ENCODE measurements around the gene DYRK1B. TPM values are rescaled to one million over a fixed set of nuclear protein-coding genes. Genes with fewer than 3 reads are reported as not detected.
"Not testable (repeated sequence)": the region's sequence is repeated elsewhere in the genome, so short reads cannot be mapped to it uniquely, and the experiment has no call there.

DYRK1B gene
- total RNA-seq (10 to 100 TPM in 1 of 6 donors, 1 to 10 TPM in 5; 6.2 to 14.1 (median 7.5) TPM), polyA plus RNA-seq (10 to 100 TPM; 12.8 to 20.6 TPM)

DNA sequence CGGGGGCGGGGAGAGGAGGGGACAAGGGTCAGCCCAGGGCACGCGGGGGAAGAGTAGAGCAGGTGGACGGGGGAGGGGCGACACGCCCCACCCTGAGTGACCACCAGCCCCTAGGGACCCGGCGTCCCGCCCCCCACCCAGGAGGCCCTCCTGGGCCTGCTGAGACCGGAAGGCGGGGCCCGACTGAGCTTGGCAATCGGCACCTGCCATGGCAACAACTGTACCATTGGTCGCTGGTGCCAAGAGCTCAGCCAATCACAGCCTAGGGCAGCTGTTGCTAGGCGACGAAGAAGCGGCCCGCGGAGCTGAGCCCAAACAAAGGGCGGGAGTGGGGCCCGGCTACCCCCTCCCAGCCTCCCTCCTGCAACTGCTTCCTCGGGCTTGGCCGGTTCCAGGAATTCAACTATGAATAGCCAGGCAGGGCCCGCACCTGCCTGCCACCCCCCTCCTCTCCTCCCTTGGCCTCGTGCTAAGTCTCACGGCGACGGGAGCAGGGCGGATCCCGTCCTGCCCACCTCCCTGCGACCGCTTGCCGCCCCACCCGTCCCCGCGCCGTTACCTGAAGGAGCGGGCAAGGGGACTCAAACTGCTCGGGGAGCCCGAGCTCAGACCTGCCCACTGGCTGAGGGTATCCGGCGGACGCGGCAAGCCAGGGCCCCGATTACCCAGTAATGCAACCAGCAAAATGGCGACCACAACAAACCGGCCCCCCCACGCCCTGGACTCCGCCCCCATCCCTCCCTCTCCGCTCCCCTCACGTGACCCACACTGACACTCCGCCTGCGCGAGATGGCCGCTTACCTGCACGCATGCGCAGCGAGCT lies at the start of gene DYRK1B:
Gene DYRK1B, minus strand, starts transcription at position 699 of the 823 bp plus-strand sequence. CDS start 2,295 bp downstream, outside the sequence.
- FAIRE-seq (no peak), DNase-seq (peak; percentile 96 to 100 (median 98))
- H3K27ac ChIP-seq, result peak within 1 kb of the TSS; percentile 75 to 89 (median 81)

DNA sequence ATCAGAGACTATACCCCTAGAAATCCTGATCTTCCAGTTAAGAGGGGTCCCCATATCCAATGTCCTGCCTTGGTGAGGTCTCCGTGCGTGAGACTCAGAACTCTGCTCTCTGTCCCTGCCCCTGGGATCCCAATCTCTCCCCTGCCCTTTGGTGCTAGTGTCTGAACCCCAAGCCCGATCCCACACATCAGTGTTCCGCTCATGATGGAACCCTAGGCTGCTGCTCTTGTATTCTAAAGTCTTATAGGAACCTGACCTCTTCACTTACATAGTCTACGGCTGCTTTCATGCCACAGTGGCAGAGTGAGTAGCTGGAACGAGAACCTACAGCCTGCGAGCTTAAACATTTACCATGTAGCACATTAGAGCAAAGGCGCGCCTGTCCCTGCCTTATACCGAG lies 48.7 kb upstream of the DYRK1B start:
- FAIRE-seq; H3K4me1 ChIP-seq; H3K36me3 ChIP-seq; H3K27me3 ChIP-seq; H3K4me3 ChIP-seq; DNase-seq; ATAC-seq; intact Hi-C loops (cut with DNase I); H3K9me3 ChIP-seq; H3K27ac ChIP-seq: not testable (repeated sequence)
- WGBS, 2 donors, result 59 to 74% methylated on average over 5 to 6 of the region's 10 CpGs

More for the DNA sequence above, at the start of gene DYRK1B:
- TF ChIP-seq CTCF (IDR thresholded peaks at IDR 0.05), result no peak
- 1% methylated on average over 41 to 58 of the region's 59 CpGs for WGBS, 2 donors
- Histone ChIP-seq H3K27me3 (no peaks in the 10 kb centered on the region), H3K4me1 (peaks cover 9 to 14% (median 10%) of the 10 kb centered on the region in 3 donors), H3K9me3 (no peaks in the 10 kb centered on the region), H3K4me3 (peak within 1 kb of the TSS; percentile 68 to 98 (median 95)), H3K36me3 (peaks cover 4 to 49% (median 41%) of the 10 kb centered on the region in 3 donors)
- peak; percentile 93 to 98 (median 94) for ATAC-seq
- intact Hi-C loops (cut with DNase I), result no loop called here

GRCh38 chr19:39881495-39882110 lies 47.6 kb upstream of the DYRK1B start:
- H3K4me3 ChIP-seq; DNase-seq; H3K9me3 ChIP-seq; H3K36me3 ChIP-seq; FAIRE-seq; H3K27me3 ChIP-seq; H3K27ac ChIP-seq; H3K4me1 ChIP-seq; intact Hi-C loops (cut with DNase I): not testable (repeated sequence)
- 12 to 23% methylated on average over 15 of the region's 15 CpGs for WGBS, 2 donors
- peak; percentile 70 to 94 (median 80) for ATAC-seq

DNA sequence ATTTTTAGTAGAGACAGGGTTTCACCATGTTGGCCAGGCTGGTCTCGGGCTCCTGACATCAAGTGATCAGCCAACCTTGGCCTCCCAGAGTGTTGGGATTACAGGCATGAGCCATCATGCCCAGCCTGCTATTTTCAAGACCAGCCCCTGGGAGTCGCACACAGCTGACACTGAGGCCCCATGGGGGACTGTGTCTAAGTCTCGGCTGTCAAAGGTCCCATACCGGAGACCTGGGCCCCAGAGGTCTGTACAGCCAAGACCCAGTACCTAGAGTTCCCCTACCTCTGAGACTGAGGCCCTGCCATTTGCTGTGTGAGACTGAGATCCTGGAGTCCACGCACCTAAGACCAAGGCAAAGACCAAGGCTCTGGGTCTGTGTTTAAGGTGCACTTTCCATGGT lies 46.3 kb upstream of the DYRK1B start:
- FAIRE-seq; intact Hi-C loops (cut with DNase I); H3K9me3 ChIP-seq; H3K27ac ChIP-seq; H3K4me3 ChIP-seq; DNase-seq; H3K36me3 ChIP-seq; H3K4me1 ChIP-seq; H3K27me3 ChIP-seq; ATAC-seq: not testable (repeated sequence)
- WGBS, 2 donors, result 82 to 94% methylated on average over 4 of the region's 5 CpGs

GRCh38 chr19:39879796-39880195 lies 45.8 kb upstream of the DYRK1B start:
- not testable (repeated sequence) for ATAC-seq, H3K4me3 ChIP-seq, DNase-seq, H3K4me1 ChIP-seq, FAIRE-seq, H3K27me3 ChIP-seq, H3K9me3 ChIP-seq, H3K36me3 ChIP-seq, H3K27ac ChIP-seq
- 88 to 98% methylated on average over 1 to 2 of the region's 8 CpGs for WGBS, 2 donors
- intact Hi-C loops (cut with DNase I), result loop anchor here in 1 of 3 donors (5.0 kb wide), 1 partner anchor 62 kb away; no protein-coding TSS in a partner anchor

DNA sequence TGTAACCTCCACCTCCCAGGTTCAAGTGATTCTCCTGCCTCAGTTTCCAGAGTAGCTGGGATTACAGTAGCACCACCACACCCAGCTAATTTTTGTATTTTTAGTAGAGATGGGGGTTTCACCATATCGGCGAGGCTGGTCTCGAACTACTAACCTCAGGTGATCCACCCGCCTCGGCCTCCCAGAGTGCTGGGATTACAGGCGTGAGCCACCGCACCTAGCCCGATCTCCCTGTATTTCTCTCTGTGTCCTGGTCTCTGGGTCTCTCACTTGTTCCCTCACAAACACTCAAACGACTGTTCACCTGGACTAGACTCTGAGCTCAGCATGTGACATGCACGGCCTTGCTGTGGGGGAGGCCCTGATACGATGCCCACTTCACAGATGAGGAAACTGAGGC lies 44.9 kb upstream of the DYRK1B start:
- 70 to 92% methylated on average over 10 to 11 of the region's 11 CpGs for WGBS, 2 donors
- not testable (repeated sequence) for H3K27ac ChIP-seq, ATAC-seq

GRCh38 chr19:39878398-39878797 lies 44.4 kb upstream of the DYRK1B start:
- H3K4me1 ChIP-seq, result no peaks in the 10 kb centered on the region
- 92 to 100% methylated on average over 1 of the region's 1 CpG for WGBS, 2 donors
- no peak for TF ChIP-seq CTCF (IDR thresholded peaks at IDR 0.05)
- no peaks in the 10 kb centered on the region for H3K27me3 ChIP-seq
- no peaks in the 10 kb centered on the region for H3K36me3 ChIP-seq
- no peak for ATAC-seq
- no peak overlapping the region for H3K27ac ChIP-seq
- DNase-seq, result no peak
- H3K4me3 ChIP-seq, result no peak overlapping the region
- intact Hi-C loops (cut with DNase I), result loop anchor here in 1 of 3 donors (5.0 kb wide), 1 partner anchor 61 kb away; no protein-coding TSS in a partner anchor
- H3K9me3 ChIP-seq, result no peaks in the 10 kb centered on the region
- FAIRE-seq, result no peak

More for the DNA sequence above, 44.9 kb upstream of the DYRK1B start:
- H3K4me1 ChIP-seq, FAIRE-seq, H3K27me3 ChIP-seq, H3K36me3 ChIP-seq, H3K9me3 ChIP-seq, H3K4me3 ChIP-seq, DNase-seq: not testable (repeated sequence)
- intact Hi-C loops (cut with DNase I), result loop anchor here in 1 of 3 donors (5.0 kb wide), 1 partner anchor 62 kb away; no protein-coding TSS in a partner anchor

DNA sequence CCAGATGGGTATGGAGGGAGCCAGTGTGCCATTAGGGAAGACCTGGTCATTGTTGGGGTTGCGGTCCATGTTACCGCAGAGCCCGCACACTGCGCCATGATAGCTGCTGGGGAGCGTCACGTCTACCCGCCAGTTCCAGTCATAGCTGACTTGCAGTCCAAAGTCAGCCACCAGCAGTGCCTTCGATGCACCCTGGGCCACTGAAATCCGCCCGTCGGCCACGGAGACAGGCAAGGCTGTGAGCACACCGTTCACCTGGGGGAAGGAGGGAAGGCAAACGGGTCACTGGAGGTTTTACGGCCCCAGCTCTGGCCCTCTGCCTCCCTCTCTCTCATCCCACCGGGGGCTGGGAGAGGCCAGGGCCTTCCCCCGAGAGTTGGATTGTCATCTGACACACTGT lies 44.0 kb upstream of the DYRK1B start:
- not testable (repeated sequence) for H3K27me3 ChIP-seq, H3K4me3 ChIP-seq, H3K36me3 ChIP-seq, H3K4me1 ChIP-seq, ATAC-seq, H3K27ac ChIP-seq, H3K9me3 ChIP-seq, FAIRE-seq
- intact Hi-C loops (cut with DNase I), result loop anchor here in 1 of 3 donors (5.0 kb wide), 1 partner anchor 61 kb away; no protein-coding TSS in a partner anchor
- WGBS, 2 donors, result 86 to 87% methylated on average over 11 to 15 of the region's 17 CpGs
- DNase-seq, result peak in 1 of 6 donors; percentile 68

GRCh38 chr19:39877488-39877887 lies 43.5 kb upstream of the DYRK1B start:
- H3K4me3 ChIP-seq, H3K9me3 ChIP-seq, H3K4me1 ChIP-seq, H3K27me3 ChIP-seq, H3K27ac ChIP-seq, H3K36me3 ChIP-seq, FAIRE-seq: not testable (repeated sequence)
- 71 to 84% methylated on average over 10 to 14 of the region's 14 CpGs for WGBS, 2 donors
- DNase-seq (peak in 2 of 6 donors; percentile 70 to 79), ATAC-seq (peak in 2 of 4 donors; percentile 39 to 55)
- intact Hi-C loops (cut with DNase I), result loop anchor here in 1 of 3 donors (5.0 kb wide), 1 partner anchor 60 kb away; no protein-coding TSS in a partner anchor
